ENCODE data around the gene B3GALT5.
"Not testable (repeated sequence)": the region's sequence is repeated elsewhere in the genome, so short reads cannot be mapped to it uniquely, and the experiment has no call there.

The B3GALT5 gene

DNA sequence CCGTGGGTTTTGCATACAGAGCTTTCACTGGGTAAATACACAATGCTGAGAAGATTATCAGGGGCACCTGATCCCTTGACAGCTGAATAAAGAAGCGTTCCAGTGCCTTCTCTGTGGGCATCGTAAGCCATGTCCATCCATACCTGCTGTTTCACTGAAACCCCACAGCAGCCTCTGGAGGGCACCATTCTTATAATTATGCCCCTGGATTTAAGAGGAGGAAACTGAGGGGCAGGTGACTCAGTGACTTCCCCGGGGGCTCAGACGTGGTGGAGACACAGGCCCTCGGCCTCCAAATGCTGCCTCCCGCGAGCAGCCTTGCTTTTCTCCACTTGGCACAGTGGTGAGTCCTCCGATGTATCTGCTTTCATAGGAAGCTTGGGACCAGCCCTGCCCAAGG lies 56.7 kb downstream of the B3GALT5 start:
- DNase-seq = no peak

DNA sequence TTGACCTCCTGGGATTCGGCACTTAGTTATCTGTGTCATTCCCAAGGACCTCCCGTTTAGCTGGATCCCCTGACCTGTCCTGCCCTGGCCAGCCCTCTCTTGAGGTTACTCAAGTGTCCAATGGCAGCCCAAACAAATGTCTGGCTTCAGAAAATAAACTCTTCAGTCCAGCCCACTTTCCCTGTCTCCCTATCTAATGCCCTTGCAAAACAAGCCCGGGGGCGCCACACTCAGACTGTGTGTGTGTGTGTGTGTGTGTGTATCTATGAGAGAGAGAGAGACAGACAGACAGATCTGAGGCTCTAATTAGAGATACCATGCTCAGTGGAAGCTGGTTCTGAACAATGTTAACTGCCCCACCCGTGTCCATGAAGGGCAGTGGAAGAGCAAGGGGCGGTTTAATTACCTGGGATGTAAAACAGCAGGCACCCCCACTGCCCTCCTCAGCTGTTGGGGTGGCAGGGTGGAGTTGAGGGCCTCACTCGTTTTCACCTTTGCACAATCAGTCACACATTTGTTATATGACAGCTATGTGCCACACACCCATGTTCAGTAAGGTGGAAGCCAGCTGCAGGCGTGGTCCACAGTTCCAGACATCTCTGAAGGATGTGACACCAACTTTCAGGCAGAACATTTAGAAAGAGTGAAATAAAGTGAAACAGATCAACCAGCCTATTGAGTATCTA lies 57.4 kb downstream of the B3GALT5 start:
- no peak for DNase-seq

DNA sequence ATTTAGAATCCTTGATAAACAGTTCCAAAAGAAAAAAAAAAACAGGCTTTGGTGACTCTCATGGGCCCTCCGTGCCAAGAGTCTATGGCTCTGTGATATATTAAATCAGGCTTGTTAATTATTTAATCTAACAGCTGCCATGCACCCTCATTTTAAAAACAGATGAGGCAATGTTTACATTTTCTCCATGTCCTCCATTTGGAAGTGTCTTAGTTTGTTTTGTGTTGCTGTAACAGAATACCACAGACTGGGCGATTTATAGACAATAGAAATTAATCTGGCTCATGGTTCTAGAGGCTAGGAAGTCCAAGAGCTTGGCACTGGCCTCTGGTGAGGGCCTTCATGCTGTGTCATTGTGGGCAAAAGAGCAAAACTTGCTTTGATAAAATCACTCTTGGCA lies 58.0 kb downstream of the B3GALT5 start:
- DNase-seq = no peak

DNA sequence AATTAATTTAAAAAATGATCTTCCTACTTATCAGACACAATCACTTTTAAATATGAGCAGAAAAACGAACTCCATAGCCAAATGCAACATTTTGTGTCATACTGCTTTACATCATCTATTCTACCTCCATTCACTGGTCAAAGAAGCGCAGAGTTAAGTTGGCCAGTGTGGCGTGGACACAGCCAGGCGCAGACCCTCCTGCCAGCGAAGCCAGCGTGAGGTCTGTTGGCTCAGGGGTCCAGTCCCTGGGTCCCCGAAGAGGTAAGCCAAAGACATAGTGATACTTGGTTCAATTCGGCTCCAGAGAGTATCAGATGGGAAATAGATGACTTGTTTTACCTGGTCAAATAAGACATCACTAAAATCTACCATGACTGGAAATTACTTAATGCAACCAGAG lies 59.2 kb downstream of the B3GALT5 start:
- no peak for DNase-seq

- no peak for DNase-seq
These were observed 60.4 kb downstream of the B3GALT5 start for GRCh38 chr21:39673163-39673562.

DNA sequence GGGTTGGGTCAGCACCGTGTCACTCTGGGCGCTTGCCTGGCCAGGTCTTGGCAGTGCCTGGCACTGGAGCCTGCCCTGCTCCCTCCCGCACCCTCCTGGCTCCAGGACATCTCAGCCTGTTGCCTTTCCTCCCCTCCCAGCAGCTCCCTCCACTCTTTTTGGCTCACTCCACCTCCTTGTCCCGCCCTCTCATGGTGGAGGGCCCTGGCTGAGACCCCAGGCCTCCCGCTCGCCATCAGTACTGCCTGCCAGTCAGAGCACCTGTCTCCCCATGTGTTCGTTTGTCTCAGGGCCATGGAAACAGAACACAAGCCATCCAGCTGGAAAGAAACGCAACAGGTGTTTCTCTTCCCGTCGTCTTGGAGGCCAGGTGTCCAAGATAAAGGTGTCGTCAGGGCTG lies 61.0 kb downstream of the B3GALT5 start:
- DNase-seq = no peak

DNA sequence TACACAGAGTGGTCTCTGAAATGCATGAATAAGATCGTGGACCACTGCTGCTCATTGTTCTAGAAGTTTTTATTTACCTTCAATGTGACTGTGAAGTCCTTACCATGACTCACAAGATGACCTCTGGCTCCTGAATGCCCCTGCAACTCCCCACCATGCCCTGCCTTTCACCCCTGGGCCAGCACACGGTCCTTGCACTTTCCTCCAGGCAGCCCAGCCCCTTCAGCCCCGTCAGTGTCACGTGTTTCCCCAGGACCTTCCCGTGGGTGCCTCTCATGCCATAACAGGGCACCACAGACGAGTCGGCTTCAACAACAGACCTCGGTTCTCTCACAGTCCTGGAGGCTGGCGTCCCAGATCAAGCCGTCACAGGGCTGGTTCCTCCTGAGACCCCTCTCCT lies 62.1 kb downstream of the B3GALT5 start:
- no peak for DNase-seq

- DNase-seq = no peak
These were observed 62.9 kb downstream of the B3GALT5 start for GRCh38 chr21:39675590-39675989.

GRCh38 chr21:39675993-39676661 lies 63.4 kb downstream of the B3GALT5 start:
- no peak for DNase-seq

DNA sequence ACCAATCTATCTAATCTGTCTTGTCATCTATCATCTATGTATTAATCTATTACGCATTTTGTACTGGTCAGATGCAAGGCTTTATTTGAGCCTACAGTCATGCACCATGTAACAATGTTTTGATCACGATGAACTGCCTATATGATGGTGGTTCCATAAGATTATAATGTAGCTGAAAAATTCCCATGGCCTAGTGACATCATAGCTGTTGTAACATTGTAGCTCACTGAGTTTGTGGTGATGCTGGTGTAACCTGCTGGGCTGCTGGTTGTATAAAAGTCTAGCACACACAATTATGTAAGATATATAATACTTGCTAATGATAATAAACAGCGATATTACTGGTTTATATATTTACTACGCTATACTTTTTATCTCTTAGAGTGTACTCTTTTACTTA lies 67.5 kb downstream of the B3GALT5 start:
- DNase-seq = no peak

- DNase-seq = no peak
These were observed 68.5 kb downstream of the B3GALT5 start for GRCh38 chr21:39681257-39681656.

DNA sequence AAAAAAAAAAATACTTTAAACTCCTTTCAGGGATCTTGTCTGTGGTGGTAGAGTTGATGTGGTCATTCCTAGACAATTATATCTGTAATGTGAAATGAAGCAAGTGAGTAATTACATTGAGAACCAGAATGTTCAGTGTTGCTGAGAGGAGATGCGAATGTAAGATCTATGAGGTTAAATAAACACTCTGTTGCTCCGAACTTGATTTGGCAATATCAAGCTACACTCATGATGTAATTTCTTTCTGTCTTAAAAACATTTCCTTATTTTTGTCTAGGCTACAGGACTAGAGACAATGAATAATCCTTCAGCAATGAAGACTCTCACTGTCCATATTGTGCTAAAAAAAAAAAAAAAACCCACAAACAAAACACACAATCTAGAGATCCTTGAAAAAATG lies 69.1 kb downstream of the B3GALT5 start:
- no peak for DNase-seq

DNA sequence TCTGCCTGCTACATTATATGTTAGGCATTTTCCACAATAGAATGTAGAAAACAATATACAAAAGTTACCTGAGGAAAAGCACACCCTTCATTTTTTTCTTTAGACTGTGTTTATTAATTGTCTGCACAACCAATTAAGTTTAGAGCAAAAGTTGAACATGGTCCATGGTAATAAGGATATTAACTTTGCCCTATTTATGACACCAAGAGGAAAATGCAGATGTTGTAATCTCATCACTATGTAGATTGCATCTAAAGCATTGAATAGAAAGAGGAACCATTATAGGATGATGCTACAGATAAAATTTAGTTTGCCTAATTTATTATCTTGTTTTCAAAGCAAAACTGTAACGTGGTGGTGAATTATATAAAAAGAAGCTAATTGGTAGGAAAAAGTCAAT lies 72.5 kb downstream of the B3GALT5 start:
- DNase-seq = no peak

- no peak for DNase-seq
These were observed 73.3 kb downstream of the B3GALT5 start for GRCh38 chr21:39685991-39686390.

GRCh38 chr21:39686646-39687468 lies 74.1 kb downstream of the B3GALT5 start:
- DNase-seq = no peak

GRCh38 chr21:39688010-39688409 lies 75.3 kb downstream of the B3GALT5 start:
- DNase-seq = no peak

- DNase-seq = not testable (repeated sequence)
These were observed 77.1 kb downstream of the B3GALT5 start for GRCh38 chr21:39689860-39690259.

DNA sequence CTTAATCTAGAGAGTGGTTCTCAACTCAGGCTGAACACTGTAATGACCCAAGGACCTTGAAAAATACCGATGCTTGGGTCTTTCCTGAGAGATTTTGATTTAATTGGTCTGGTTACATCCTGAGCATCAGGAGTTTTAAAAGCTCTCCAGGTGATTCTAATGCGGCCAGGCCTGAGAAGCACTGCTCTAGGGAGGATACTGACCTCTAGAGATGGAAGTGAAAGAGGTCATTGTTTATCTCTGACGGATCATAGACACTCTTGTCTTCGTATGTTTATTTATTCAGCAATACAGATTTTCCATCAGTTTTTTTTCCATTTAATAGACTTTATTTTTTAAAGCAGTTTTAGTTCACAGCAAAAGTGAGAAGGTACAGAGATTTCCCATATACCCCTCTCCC lies 77.7 kb downstream of the B3GALT5 start:
- DNase-seq = no peak

GRCh38 chr21:39694750-39695149 lies 82.0 kb downstream of the B3GALT5 start:
- no peak for DNase-seq

- DNase-seq = no peak
These were observed 83.5 kb downstream of the B3GALT5 start for GRCh38 chr21:39696196-39696595.

DNA sequence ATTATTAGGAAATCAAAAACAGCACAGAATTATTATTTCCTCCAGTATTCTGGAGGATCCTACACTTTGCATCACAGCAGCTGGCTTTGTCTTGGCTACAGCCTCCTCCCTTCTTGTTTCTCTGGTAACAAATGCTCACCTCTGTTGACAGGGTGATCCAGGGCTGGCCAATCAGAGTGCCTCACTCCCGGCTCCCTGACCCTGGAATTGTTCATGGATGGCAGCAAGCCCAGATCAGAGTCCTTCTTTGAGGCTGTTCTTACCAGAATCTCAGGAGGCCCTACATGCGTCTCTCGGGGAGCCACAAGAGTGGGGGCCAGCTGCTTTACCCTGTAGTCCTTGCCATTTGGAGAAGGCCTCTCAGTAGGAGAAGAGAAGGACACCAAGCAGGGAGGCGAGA lies 83.9 kb downstream of the B3GALT5 start:
- no peak for DNase-seq

DNA sequence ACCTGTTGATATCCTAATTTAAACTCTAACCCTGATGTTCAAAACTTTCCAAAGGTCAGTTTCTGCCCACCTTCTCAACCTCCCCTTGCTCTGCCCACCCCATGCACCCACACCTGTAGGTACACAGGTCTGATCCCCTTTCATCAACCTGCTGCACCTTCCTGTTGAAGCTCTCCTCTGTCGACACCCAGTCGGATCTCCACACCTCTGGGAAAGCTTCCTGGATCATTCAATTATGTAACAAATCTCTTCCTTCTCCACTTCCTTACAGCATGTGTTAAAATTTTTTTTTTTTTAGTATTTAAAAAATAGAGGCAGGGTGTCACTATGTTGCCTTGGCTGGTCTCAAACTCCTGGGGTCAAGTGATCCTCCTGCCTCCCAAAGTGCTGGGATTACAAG lies 87.6 kb downstream of the B3GALT5 start:
- no peak for DNase-seq

- no peak for DNase-seq
These were observed 90.8 kb downstream of the B3GALT5 start for GRCh38 chr21:39703578-39703977.

- DNase-seq = no peak
These were observed 93.1 kb downstream of the B3GALT5 start for GRCh38 chr21:39705849-39706248.

All from NCI-H1048 (cell line).